MM.1S (cell line): ENCODE results near the gene CHCHD3.

Source experiments
- DNase-seq: peaks from one replicate; pipeline ENCODE4 v3.0.0-alpha.2; 2015
- H2AFZ ChIP-seq: fragments of 300-600 bp; sonication (generic); 2 replicates; pipeline ENCODE4 v1.6.0; 2016; ENCODE audit warnings: antibody characterized with exemption, low read length
- H3F3A ChIP-seq: fragments of 300-600 bp; sonication (generic); 2 replicates; pipeline ENCODE4 v1.6.1; 2016; ENCODE audit warnings: mild to moderate bottlenecking, antibody characterized with exemption, low read length, moderate library complexity, mixed read lengths; ENCODE audit not compliant: insufficient read depth
- H3K27ac ChIP-seq: fragments of 300-600 bp; sonication (generic); 2 replicates; pipeline ENCODE4 v1.5.1; 2016; ENCODE audit warnings: mild to moderate bottlenecking, low read length
- H3K27me3 ChIP-seq: fragments of 300-600 bp; sonication (generic); replicated peaks from 2 replicates; pipeline ENCODE4 v1.6.0; 2016; ENCODE audit warnings: low read length; ENCODE audit not compliant: insufficient read depth
- H3K36me3 ChIP-seq: fragments of 300-600 bp; sonication (generic); replicated peaks from 2 replicates; pipeline ENCODE4 v1.6.1; 2016; ENCODE audit warnings: mild to moderate bottlenecking, low read length, mixed read lengths; ENCODE audit not compliant: insufficient read depth
- H3K4me1 ChIP-seq: fragments of 300-600 bp; sonication (generic); 2 replicates; pipeline ENCODE4 v1.6.1; 2016; ENCODE audit warnings: low read length, mixed read lengths
- H3K4me2 ChIP-seq: fragments of 300-600 bp; sonication (generic); 2 replicates; pipeline ENCODE4 v1.6.0; 2016; ENCODE audit warnings: low read depth, low read length
- H3K4me3 ChIP-seq: fragments of 300-600 bp; sonication (generic); 2 replicates; pipeline ENCODE4 v1.5.1; 2016; ENCODE audit warnings: low read length, mixed read lengths
- H3K79me2 ChIP-seq: fragments of 300-600 bp; sonication (generic); 2 replicates; pipeline ENCODE4 v1.6.1; 2016; ENCODE audit warnings: mixed run types, low read length, mixed read lengths
- H3K9ac ChIP-seq: fragments of 300-600 bp; sonication (generic); 2 replicates; pipeline ENCODE4 v1.6.1; 2016; ENCODE audit warnings: low read length, mixed read lengths
- H3K9me2 ChIP-seq: fragments of 300-600 bp; sonication (generic); replicated peaks from 2 replicates; pipeline ENCODE4 v1.6.1; 2016; ENCODE audit warnings: mild to moderate bottlenecking, low read length, mixed read lengths; ENCODE audit not compliant: insufficient read depth
- H3K9me3 ChIP-seq: fragments of 300-600 bp; sonication (generic); replicated peaks from 2 replicates; pipeline ENCODE4 v1.6.1; 2016; ENCODE audit warnings: mild to moderate bottlenecking, low read length, mixed read lengths; ENCODE audit not compliant: insufficient read depth
- H4K20me1 ChIP-seq: fragments of 300-600 bp; sonication (generic); 2 replicates; pipeline ENCODE4 v1.6.1; 2016; ENCODE audit warnings: mild to moderate bottlenecking, low read length, moderate library complexity, mixed read lengths; ENCODE audit not compliant: insufficient read depth
- EZH2 ChIP-seq: fragments of 300-600 bp; sonication (generic); optimal IDR thresholded peaks from 2 replicates; pipeline ENCODE3; 2017; ENCODE audit warnings: low read depth, mild to moderate bottlenecking, antibody characterized with exemption, low read length, mixed read lengths
- EZH2phosphoT487 ChIP-seq: fragments of 300-600 bp; sonication (generic); IDR thresholded peaks from 2 replicates; pipeline ENCODE4 v1.6.1; 2018; ENCODE audit warnings: antibody characterized with exemption, low read length
- TF ChIP-seq, protein P1 (sequence below): fragments of 300-600 bp; sonication (generic); IDR thresholded peaks from 2 replicates; pipeline ENCODE4 v1.5.1; 2016; ENCODE audit warnings: antibody characterized with exemption, low read length, mixed read lengths

CHCHD3 gene

DNA sequence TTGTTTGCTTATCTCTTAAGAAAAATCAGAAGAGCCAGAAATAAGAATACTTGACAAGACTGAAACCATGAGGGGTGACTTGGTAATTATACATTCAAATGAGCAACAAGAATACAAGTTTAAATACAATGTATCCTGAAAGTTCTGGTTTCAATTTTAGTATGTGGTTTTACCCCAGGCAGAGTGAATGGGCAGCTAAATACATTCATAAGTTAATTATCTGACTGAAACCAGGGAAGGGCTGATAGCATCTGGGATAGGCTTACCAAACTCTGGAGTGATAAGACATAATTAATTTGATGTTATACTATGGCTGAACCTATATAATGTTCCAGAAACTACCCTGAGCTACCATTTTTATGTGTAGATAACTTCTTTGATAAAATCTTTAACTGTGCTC is 253.4 kb downstream of the CHCHD3 start:
- Histone ChIP-seq H2AFZ (no peak overlapping the region), H3K4me3 (no peak overlapping the region), H3K36me3 (no peaks in the 10 kb centered on the region), H4K20me1 (no peaks in the 10 kb centered on the region), H3K4me2 (no peak overlapping the region), H3K27ac (no peak overlapping the region), H3K9ac (no peak overlapping the region), H3K79me2 (no peaks in the 10 kb centered on the region), H3K4me1 (peaks cover 10% of the 10 kb centered on the region), H3K27me3 (no peaks in the 10 kb centered on the region), H3K9me2 (no peaks in the 10 kb centered on the region), H3F3A (no peaks in the 10 kb centered on the region), H3K9me3 (no peaks in the 10 kb centered on the region)
- TF ChIP-seq, protein P1, sequence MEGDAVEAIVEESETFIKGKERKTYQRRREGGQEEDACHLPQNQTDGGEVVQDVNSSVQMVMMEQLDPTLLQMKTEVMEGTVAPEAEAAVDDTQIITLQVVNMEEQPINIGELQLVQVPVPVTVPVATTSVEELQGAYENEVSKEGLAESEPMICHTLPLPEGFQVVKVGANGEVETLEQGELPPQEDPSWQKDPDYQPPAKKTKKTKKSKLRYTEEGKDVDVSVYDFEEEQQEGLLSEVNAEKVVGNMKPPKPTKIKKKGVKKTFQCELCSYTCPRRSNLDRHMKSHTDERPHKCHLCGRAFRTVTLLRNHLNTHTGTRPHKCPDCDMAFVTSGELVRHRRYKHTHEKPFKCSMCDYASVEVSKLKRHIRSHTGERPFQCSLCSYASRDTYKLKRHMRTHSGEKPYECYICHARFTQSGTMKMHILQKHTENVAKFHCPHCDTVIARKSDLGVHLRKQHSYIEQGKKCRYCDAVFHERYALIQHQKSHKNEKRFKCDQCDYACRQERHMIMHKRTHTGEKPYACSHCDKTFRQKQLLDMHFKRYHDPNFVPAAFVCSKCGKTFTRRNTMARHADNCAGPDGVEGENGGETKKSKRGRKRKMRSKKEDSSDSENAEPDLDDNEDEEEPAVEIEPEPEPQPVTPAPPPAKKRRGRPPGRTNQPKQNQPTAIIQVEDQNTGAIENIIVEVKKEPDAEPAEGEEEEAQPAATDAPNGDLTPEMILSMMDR = no peak
- TF ChIP-seq EZH2phosphoT487 = no peak
- no peak for TF ChIP-seq EZH2
- DNase-seq = no peak

DNA sequence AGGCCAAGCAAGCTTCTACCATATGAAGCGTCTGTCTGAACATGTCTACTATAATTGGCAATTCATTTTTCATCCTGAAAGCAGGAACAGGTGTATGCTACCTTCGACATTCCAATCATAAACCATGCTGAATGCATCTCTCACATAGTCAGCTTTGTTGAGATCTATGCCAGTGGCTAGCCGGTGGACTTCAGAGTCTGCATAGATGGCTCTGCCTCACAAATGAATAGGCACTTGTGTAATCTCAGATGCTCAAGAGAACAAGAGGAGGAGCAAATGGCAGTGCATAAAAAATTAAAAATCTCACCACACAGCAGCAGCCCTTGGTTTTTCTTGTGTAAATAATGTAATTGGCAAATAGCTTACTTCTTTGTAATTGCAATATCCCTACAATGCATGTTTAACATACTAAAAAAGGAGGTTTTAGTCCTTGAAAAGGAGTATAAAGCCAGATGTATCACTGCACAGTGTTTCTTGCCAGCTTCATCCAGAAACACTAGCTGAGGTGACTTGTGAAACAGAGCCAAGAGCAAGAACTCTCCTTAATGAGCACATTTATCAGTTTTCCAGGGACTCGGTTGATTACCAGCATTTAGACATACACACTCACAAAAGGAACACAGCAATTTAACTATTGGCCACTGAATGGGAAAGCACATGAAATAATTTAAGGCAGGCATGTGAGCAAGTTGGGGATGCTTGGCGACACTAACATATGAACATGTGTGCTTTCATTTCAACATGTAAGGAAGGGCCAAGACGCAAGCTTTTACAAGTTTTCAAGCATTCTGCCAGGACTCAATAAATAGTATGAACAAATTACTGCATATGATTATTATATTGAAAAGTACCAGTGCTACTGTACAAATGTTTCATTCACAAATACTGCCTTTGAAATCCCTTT is 255.7 kb downstream of the CHCHD3 start:
- no peaks in the 10 kb centered on the region for H3K36me3 ChIP-seq
- H3K9me2 ChIP-seq = no peaks in the 10 kb centered on the region
- no peak overlapping the region for H3K9ac ChIP-seq
- no peaks in the 10 kb centered on the region for H3K79me2 ChIP-seq
- DNase-seq = no peak
- no peak overlapping the region for H3K27ac ChIP-seq
- H4K20me1 ChIP-seq = no peaks in the 10 kb centered on the region
- H3K27me3 ChIP-seq = no peaks in the 10 kb centered on the region
- no peak for TF ChIP-seq EZH2
- TF ChIP-seq, protein P1 = no peak
- no peak for TF ChIP-seq EZH2phosphoT487
- H3K4me2 ChIP-seq = no peak overlapping the region
- no peaks in the 10 kb centered on the region for H3K9me3 ChIP-seq
- H3K4me1 ChIP-seq = peaks cover 10% of the 10 kb centered on the region
- H3K4me3 ChIP-seq = no peak overlapping the region
- H3F3A ChIP-seq = no peaks in the 10 kb centered on the region
- no peak overlapping the region for H2AFZ ChIP-seq

DNA sequence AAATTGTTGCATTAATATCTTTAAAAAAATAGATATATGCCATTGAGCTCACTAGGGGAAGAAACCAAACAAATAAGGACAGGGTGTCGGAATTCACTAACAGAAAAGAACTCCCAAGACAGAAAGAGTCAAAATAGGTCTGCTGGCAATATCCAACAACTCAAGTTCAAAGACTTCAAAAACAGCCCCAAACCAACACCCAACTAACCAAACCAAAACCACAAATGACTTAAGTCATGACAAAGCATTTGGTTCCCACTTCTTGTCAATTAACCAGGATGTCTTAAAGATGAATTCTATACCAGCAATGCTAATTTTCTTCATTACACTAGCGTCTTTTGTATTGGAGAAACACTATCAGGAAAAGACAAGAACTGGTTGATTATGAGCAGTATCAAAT is 256.7 kb downstream of the CHCHD3 start:
- H2AFZ ChIP-seq = no peak overlapping the region
- no peaks in the 10 kb centered on the region for H3K9me2 ChIP-seq
- no peak overlapping the region for H3K4me3 ChIP-seq
- no peak overlapping the region for H3K9ac ChIP-seq
- H3K27me3 ChIP-seq = no peaks in the 10 kb centered on the region
- TF ChIP-seq EZH2 (no peak), EZH2phosphoT487 (no peak)
- TF ChIP-seq, protein P1 = no peak
- H3K79me2 ChIP-seq = no peaks in the 10 kb centered on the region
- no peak for DNase-seq
- H4K20me1 ChIP-seq = no peaks in the 10 kb centered on the region
- H3K36me3 ChIP-seq = 0 out of 2 replicates have a peak, but pooled peaks cover under 1% of the 10 kb centered on the region
- no peak overlapping the region for H3K4me2 ChIP-seq
- H3K4me1 ChIP-seq = peaks cover 10% of the 10 kb centered on the region
- H3K27ac ChIP-seq = no peak overlapping the region
- no peaks in the 10 kb centered on the region for H3F3A ChIP-seq
- no peaks in the 10 kb centered on the region for H3K9me3 ChIP-seq
